EH (cell line): ENCODE results near the gene CENPX.
A peak's percentile ranks its signal among the peaks of the same experiment; 100 is the strongest.

Experiments used
- DNase-seq: peaks from one replicate; pipeline ENCODE4 v3.0.0-alpha.2; 2015; ENCODE audit warnings: low read depth

Gene CENPX

GRCh38 chr17:81980122-81980521, 42.6 kb downstream of the CENPX start:
- no peak for DNase-seq

GRCh38 chr17:81978524-81979298, 44.0 kb downstream of the CENPX start:
- no peak for DNase-seq

GRCh38 chr17:81977211-81977808, 45.4 kb downstream of the CENPX start, which contains the start of gene ASPSCR1:
Gene ASPSCR1 (plus strand): TSS chr17:81977629. CDS start chr17:81977647, 18 bp downstream.
- peak; percentile 90 for DNase-seq

GRCh38 chr17:81976332-81977210, 46.1 kb downstream of the CENPX start:
- no peak for DNase-seq

GRCh38 chr17:81973432-81973831, 49.2 kb downstream of the CENPX start:
- no peak for DNase-seq

GRCh38 chr17:81968850-81969812, 53.5 kb downstream of the CENPX start:
- DNase-seq: no peak
